H1 (cell line): ENCODE data around the gene FAM107A. TPM values are rescaled to one million over a fixed set of nuclear protein-coding genes. Genes with fewer than 3 reads are reported as not detected.

Source experiments
- POLR2AphosphoS5 ChIP-seq: IDR thresholded peaks from 2 replicates; pipeline ENCODE4 v1.6.1; 2011; ENCODE audit warnings: low read depth, low read length
- TEAD4 ChIP-seq: IDR thresholded peaks from 2 replicates; pipeline ENCODE4 v1.6.1; 2012; ENCODE audit warnings: low read depth, low read length, inconsistent platforms, mixed read lengths
- YY1 ChIP-seq: IDR thresholded peaks from 2 replicates; pipeline ENCODE4 v1.6.1; 2011; ENCODE audit warnings: low read depth, mild to moderate bottlenecking, low read length
- polyA plus RNA-seq, 7 experiments: library from polyadenylated mRNA; depleted of rRNA in 3 of 7; stranded (reverse) in 5 of 7; unstranded in 2 of 7; fragments of >200 nt in 5 of 7; fragments of 200-250 nt in 2 of 7; gene quantifications; 1 replicate in 5 of 7; 2 replicates in 1 of 7; 4 replicates in 1 of 7; pipeline versions ENCODE4 v1.2.1 to v1.2.3, GENCODE V29; 2011 to 2013; ENCODE audit warnings: missing spikeins in 2 of 7, mixed read lengths in 2 of 7
- total RNA-seq: library from RNA; stranded (reverse); fragmentation: NEBNext Ultra II Directional; extraction: Animal tissue kit (Norgen Biotek cat#: 25700); gene quantifications from 2 replicates; pipeline ENCODE4 v1.2.1, GENCODE V29; 2021
- TF ChIP-seq, protein P1 (sequence below), 3 experiments: IDR thresholded peaks; 1 replicate in 2 of 3; 2 replicates in 1 of 3; pipeline versions ENCODE4 v1.5.1 to v1.6.1; 2011; ENCODE audit warnings: low read length in 3 of 3, mild to moderate bottlenecking in 3 of 3, inconsistent platforms in 2 of 3, low read depth in 1 of 3, moderate library complexity in 1 of 3; ENCODE audit not compliant: insufficient read depth in 1 of 3; ENCODE audit errors: control extremely low read depth in 1 of 3
- TF ChIP-seq, protein P2 (sequence below): IDR thresholded peaks from 2 replicates; pipeline ENCODE4 v1.6.1; 2012; ENCODE audit warnings: inconsistent platforms

Gene FAM107A
- total and polyA plus RNA-seq, 2 of the 8 experiments (the other 6 are each of a cell fraction or from before 2014, with no cell fraction given): 0.51 to 0.65 TPM

DNA sequence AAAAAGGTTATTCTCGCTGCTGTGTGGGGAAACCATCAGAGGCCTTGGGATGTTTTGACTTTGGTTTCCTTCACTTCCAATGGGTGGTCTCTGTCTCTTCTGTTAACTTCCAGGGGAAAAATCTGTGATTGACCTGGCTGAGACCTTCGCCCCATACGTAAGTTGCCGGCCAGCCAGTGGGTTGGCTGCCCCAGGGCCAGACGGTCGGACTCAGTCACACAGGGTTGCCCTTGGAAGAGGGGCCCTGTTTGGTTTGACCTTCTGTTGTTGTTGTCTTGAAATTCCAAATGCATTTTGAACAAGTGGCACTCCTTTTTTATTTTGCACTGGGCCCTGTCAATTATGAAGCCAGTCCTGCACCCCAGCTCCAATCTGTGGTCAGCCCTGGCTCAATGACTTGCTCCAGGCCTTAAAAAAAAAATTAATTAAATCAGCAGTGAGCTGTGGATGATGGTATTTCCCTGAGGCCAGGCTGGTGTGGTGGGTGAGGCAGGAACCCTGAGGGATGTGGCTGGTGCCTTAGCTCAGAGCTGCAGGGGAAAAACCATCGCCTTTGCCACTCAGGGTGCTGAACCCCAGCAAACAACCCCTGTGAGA is 4.5 kb downstream of the FAM107A start (continued):
- TF ChIP-seq, protein P1, sequence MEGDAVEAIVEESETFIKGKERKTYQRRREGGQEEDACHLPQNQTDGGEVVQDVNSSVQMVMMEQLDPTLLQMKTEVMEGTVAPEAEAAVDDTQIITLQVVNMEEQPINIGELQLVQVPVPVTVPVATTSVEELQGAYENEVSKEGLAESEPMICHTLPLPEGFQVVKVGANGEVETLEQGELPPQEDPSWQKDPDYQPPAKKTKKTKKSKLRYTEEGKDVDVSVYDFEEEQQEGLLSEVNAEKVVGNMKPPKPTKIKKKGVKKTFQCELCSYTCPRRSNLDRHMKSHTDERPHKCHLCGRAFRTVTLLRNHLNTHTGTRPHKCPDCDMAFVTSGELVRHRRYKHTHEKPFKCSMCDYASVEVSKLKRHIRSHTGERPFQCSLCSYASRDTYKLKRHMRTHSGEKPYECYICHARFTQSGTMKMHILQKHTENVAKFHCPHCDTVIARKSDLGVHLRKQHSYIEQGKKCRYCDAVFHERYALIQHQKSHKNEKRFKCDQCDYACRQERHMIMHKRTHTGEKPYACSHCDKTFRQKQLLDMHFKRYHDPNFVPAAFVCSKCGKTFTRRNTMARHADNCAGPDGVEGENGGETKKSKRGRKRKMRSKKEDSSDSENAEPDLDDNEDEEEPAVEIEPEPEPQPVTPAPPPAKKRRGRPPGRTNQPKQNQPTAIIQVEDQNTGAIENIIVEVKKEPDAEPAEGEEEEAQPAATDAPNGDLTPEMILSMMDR (IDR thresholded peaks at IDR 0.05; ENCODE audit: control extremely low read depth in 1 of 3, insufficient read depth in 1 of 3, low read depth in 1 of 3, low read length in 3 of 3): no peak
- no peak for TF ChIP-seq YY1
- TF ChIP-seq, protein P2, sequence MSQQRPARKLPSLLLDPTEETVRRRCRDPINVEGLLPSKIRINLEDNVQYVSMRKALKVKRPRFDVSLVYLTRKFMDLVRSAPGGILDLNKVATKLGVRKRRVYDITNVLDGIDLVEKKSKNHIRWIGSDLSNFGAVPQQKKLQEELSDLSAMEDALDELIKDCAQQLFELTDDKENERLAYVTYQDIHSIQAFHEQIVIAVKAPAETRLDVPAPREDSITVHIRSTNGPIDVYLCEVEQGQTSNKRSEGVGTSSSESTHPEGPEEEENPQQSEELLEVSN: no peak
- TF ChIP-seq TEAD4: no peak
- TF ChIP-seq POLR2AphosphoS5: no peak
